ENCODE data around the gene HNRNPK.
"Not testable (repeated sequence)": the region's sequence is repeated elsewhere in the genome, so short reads cannot be mapped to it uniquely, and the experiment has no call there.

HNRNPK gene

DNA sequence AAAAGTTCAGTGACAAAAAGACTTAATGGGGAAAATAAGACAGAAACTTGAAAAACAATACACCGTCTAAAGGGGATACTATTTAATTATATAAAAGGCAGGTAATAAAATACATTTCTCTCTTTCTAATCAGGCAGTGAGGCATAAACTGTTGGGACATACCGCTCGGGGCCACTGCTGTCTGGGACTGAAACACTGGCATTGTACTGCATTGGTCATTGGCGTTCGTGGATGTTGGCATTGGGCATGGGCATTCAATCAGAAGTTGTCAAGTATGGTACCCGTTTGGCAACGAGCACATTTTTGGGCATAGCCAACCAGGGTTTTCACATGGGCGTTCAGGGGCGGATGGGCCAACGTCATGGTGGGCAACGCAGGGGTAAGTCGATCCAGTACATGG is 4.7 kb downstream of the HNRNPK start:
- no peak for DNase-seq

DNA sequence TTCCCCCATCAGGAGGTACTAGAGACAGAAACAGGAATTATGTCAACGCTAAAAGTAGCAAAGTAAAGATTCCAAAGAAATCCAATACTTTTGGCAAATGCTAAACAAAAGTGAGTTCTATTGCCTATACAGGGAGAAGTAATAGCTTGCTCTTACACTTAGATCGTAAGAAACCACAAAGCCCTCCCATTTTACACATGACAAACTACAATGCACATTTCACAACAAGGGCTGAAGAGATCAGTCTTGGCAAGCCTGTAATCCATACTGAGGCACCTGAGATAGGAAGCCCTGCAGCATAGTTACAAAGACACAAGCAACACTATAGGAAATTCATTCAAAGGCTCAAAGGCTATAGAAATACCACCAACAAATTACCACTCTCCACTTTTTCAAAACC is 7.7 kb downstream of the HNRNPK start:
- no peak for DNase-seq

DNA sequence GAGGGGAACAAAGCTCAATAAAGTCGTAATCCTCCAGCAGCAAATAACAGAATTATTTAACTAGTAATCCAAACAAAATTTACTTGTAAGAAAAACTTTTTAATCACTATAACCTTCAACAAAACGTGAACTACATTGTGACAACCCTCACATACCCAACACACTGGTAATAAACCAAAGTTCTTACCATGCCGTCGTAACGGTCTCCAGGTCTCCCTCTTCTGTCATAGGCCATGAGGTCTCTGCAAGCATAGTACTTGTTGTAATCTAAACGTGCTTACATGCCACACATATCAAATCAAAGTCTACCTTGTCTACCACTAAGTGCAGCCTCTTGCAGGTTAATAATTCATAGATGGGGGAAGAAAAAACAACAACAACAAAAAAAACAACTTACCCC is 8.5 kb downstream of the HNRNPK start:
- DNase-seq: no peak

- DNase-seq: no peak
Observed at GRCh38 chr9:83969602-83970001, 10.4 kb downstream of the HNRNPK start.

DNA sequence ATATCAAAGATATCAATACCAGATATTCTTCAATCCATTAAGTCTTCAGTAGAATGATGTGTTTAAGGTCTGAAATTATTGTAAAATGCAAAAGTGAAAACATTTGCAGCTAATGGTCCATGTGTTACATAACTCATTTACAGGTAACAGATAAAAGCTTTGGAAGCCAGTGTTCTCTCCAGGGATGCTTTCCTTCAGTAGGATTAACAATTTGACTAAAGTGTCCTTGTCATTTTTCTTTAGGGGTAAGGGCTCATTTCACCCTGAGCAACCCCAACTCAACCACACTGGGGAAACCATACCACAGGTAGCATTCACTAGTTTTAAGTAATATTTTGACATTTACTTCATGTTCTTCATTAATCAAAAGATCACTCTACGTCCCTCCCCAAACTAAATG is 12.9 kb downstream of the HNRNPK start:
- DNase-seq: no peak

GRCh38 chr9:83966209-83966582 is 13.8 kb downstream of the HNRNPK start:
- DNase-seq: no peak

DNA sequence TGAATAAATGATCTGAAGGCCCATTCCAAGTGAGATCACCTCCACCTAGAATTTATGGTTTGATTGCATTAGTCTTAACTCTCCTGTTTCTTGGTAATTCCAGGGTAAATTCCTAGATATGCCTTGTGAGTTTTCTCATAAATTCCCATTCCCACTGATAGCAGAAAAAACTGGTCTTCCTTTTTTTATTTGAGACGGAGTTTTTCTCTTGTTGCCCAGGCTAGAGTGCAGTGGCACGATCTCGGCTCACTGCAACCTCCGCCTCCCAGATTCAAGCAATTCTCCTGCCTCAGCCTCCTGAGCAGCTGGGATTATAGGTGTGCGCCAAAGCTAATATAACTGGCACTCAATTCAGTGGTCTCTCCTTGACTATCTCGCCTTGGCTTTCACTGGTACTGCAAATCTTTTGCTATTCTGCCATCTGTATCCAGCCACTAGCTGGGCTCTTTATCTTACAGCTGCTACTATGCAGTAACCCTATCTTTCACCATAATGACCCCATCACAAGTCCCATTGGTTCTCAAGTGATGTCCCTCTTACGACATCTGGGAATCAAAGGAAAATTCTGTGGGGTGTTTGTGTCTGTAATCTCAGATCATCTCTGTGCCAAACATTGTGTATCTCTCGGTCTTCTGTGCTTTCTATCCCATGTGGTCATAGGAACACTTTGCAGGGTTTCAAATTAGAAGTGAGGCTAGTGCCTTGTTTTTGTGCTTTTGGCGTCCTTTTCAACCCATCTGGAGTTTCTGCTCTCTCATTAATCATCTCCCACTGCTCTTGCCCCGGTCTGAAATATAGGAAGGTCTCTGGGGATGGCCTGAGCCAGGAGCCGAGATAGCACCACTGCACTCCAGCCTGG is 14.4 kb downstream of the HNRNPK start:
- DNase-seq: no peak

DNA sequence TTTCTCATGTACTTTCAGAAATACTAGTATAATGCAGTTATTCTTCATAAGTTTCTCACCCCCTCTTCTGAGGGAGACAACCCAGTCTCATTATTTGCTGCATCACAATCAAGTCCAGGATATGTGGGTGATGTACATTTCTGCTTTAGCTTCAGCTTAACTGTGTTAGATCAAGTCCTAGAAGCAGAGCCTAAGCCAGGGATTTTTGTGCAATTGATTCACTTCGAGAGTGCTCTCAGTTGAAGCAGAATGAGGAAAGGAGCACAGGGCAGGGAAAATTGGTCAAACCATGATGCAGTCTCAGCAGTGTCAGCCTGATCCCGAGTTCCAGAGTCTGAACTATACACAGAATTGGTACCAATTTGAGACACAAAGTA is 15.1 kb downstream of the HNRNPK start:
- no peak for DNase-seq

- DNase-seq: no peak
Observed at GRCh38 chr9:83962165-83962564, 17.9 kb downstream of the HNRNPK start.

DNA sequence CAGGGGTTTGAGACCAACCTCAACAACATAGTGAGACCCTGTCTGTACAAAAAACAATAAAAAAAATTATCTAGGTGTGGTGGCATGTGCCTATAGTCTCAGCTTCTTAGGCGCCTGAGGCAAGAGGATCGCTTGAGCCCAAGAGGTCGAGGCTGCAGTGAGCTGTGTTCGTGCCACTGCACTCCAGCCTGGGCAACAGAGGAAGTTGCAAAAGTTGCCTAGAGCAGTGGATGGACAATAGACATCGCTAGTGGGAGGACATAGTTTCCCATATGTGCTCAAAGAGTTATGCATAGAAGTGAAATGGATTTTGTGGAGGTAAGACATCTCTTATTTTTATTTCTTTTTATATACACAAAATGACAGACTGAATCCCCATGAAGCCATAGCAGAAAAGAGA is 19.0 kb downstream of the HNRNPK start:
- DNase-seq: no peak

DNA sequence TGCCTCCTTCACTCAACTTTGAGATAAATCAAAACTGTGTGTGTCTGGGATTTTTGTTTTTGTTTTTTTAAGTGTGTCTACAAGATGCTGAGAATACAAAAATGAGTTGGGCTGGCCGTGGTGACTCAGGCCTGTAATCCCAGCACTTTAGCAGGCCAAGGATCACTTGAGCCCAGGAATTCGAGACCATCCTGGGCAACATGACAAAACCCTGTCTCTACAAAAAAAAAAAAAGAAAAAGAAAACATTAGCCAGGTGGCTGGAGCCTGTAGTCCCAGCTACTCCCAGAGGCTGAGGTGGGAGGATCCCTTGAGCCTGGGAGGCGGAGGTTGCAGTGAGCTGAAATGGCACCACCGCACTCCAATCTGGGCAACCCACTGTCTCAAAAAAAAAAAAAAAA is 21.0 kb downstream of the HNRNPK start:
- no peak for DNase-seq

DNA sequence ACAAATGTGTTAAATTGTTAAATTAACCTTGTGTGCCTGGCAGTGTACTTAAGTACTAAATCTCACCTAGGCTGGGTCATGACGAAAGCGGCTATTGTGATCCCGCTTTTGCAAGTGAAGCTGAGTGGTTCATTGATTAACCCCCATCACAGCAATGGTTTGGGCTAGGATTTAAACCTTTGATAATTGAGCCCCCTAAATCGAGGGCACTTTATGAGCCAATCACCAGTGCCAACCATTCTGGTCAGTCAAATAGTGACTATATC is 22.8 kb downstream of the HNRNPK start:
- DNase-seq: no peak

DNA sequence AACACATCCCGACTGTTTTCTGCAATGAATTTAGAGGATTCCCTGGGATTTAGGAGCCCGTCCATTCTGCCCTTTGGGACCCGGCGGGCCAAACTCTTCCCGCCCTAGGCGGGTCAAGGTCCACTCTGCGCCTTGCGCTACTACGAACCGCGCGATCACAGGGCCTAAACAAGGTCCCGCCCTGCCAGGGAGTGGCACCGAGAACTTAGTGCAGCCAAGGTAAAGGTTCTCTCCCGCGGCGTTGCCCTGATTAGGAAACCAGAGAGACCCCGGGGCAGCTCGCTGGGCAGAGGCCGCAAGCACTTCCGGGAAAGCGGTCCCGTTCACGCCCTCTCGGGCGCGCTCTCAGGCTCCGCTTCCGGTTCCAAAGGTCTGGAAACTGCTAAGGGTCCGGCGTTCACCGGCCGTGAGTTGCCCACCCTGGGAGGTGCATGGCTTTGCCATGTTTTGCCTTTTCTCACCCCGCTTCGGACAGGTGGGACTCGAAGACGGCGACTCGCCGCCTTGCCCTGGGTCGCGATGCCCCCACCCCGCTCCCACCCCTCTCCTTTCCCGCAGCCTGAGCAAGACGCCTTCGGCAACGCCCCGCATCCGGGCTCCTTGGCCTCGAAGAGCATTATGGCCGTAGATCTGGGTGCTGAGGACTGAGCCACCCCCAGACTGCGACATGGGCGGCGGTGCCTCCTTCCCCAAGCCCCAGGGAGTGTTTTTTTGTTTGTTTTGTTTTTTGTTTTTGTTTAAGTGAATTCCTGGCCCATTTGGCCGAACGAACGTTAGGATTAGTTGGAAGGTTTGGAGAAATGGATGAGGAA is 23.4 kb downstream of the HNRNPK start:
- DNase-seq: no peak

DNA sequence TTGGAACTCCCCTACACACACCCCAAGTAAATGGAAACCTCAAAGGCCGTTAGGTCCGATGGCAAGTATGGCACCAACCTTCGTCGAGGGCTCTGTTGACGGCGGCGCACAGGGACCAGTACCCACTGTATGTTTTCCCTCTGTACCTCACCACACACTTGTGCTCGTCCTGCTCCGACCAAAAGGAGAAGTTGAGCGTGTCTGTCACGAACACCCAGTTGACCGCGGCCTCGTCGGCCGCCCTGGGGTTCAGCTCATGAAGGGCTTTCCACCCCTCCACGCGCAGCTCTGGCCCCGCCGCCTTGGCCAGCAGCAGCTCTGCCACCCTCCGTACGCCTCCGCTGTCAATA is 24.0 kb downstream of the HNRNPK start:
- no peak for DNase-seq

DNA sequence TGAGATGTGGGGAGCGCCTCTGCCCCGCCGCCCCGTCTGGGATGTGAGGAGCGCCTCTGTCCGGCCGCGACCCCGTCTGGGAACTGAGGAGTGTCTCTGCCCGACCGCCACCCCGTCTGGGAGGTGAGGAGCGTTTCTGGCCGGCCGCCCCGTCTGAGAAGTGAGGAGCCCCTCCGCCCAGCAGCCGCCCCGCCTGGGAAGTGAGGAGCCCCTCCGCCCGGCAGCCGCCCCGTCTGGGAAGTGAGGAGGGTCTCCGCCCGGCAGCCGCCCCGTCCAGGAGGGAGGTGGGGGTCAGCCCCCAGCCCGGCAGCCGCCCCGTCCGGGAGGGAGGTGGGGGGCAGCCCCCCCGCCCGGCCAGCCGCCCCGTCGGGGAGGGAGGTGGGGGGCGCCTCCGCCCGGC is 31.9 kb downstream of the HNRNPK start:
- not testable (repeated sequence) for DNase-seq

DNA sequence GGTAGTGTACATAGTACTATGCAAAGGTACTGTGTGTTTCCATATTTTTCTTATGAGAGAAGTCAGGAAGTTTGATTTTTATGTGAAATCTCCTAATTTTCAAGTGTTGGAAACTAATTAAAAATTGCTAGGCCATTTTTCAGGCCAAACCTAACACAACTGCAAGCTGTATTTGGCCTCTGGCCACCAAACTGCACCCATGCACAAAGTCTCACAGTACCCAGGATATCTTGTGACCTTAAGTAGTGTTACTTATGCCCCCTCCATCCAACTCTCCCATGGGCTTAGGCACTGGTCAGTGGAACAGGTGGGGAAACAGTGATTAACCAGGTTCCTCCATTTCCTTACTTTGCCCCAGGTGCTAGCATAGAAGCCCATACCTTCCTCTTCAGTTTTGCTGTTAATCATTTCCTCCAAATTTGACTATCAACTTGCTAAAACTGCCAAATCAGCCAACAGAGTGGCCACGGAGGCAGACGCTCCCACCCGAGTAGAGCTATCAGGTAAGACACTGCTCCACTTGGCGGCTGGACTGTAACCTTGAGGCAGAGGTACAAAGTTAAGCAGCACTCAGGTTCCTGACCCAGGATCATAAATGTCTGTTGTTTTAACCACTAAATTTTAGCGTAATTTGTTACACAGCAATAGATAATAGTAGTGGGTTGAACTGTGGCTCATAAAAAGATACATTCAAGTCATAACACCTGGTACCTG is 39.3 kb downstream of the HNRNPK start:
- no peak for DNase-seq

DNA sequence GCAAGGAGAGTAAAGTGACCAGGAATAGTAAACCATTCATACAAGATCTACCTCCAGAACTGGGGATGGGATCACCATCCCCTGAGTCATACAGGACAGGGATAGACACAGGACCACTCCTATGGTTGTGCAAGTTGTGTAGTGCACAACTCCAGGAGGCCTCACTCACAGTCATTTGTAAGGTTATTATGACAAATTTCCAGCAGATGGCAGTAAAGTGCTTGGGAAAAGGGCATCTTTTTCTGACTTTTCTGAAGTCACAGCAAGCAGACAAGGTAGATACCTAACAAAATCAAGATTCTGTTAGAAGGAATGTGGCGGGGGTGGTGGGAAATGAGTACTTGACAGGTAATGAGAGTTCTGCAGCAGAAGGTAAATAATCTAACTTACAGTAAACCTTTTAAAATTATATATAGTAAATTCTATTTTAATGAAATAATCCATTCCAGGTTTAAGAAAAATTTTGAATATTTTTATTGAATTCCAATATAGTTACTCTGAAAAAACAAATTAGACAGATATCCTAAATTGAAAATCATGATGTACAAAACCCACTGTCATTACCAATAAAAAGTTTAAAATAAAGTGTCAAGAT is 42.1 kb downstream of the HNRNPK start:
- no peak for DNase-seq

GRCh38 chr9:83936523-83936922 is 43.5 kb downstream of the HNRNPK start:
- no peak for DNase-seq

GRCh38 chr9:83935276-83935935 is 44.6 kb downstream of the HNRNPK start:
- no peak for DNase-seq

DNA sequence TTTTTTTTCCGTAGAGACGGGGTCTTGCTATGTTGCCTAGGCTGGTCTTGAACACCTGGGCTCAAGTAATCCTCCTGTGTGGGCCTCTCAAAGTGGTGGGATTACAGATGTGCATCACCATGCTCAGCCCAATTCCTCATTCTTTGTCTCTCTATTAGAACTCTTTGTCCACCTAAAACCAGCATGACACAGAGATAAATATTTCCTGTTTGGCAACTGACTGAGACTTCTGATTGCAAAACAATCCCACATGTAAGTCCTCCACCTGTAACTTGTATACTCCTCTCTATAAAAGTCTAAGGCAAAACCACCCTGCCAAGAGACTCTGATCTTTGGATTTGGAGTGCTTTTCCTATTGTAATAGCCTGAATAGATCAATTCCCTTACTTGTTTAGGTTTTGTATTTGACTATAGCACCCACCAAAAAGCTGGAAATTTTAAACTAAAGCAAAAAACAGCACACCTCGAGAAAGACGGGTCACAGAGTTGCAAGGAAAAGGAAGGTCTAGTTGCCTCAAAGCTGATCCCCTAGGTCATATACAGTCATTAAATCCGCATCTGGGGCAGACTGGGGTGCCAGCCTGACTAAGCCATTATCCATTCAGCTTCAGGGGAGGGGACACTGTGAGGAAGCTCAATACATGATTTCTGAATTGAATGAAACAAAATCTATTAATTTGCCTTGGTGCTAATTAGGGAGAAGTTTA is 45.3 kb downstream of the HNRNPK start:
- no peak for DNase-seq

DNA sequence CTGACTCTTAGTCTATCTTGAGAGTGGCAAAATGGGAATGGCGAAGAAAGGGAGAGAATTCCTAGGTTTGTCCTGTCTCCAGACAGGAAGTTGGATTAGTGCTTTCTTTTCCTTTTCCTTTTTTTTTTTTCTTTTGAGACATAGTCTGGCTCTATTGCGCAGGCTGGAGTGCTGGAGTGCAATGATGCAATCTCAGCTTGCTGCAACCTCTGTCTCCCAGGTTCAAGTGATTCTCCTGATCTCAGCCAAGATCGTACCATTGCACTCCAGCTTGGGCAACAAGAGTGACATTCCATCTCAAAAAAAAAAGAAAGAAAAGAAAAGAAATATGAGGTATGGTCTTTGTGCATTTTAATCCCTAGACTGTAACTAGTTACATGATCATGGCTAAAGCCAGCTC is 46.2 kb downstream of the HNRNPK start:
- no peak for DNase-seq

GRCh38 chr9:83932851-83933250 is 47.2 kb downstream of the HNRNPK start:
- no peak for DNase-seq

GRCh38 chr9:83932011-83932410 is 48.0 kb downstream of the HNRNPK start:
- no peak for DNase-seq
